ENCODE measurements around the gene NEK10.

NEK10 gene

GRCh38 chr3:27134171-27134796, 234.9 kb downstream of the NEK10 start:
- H4K20me1 ChIP-seq (ENCODE audit: insufficient read depth, low read length) = no peaks in the 10 kb centered on the region
- H3K9ac ChIP-seq (ENCODE audit: low read length) = no peak overlapping the region
- H3K27me3 ChIP-seq (ENCODE audit: insufficient read depth, low read length) = no peaks in the 10 kb centered on the region
- no peaks in the 10 kb centered on the region for H3K79me2 ChIP-seq (ENCODE audit: insufficient read depth, low read length)
- H3K4me2 ChIP-seq (ENCODE audit: low read length) = no peak overlapping the region
- H2AFZ ChIP-seq (ENCODE audit: low read length) = no peak overlapping the region
- H3K9me3 ChIP-seq (ENCODE audit: low read length) = no peaks in the 10 kb centered on the region
- peak; percentile 74 for TF ChIP-seq CTCF (IDR thresholded peaks at IDR 0.05; ENCODE audit: low read length)
- TF ChIP-seq EZH2 (IDR thresholded peaks at IDR 0.05; ENCODE audit: borderline replicate concordance, low read length) = no peak
- H3K36me3 ChIP-seq (ENCODE audit: insufficient read depth, low read length) = no peaks in the 10 kb centered on the region
- no peak overlapping the region for H3K4me3 ChIP-seq (ENCODE audit: low read depth, low read length, poor library complexity, severe bottlenecking)
- no peaks in the 10 kb centered on the region for H3K9me2 ChIP-seq (ENCODE audit: low read depth, low read length)
- no peaks in the 10 kb centered on the region for H3K4me1 ChIP-seq (ENCODE audit: insufficient read depth, low read length, severe bottlenecking)
- no peak overlapping the region for H3K27ac ChIP-seq (ENCODE audit: low read depth, low read length, poor library complexity, severe bottlenecking)
- no peaks in the 10 kb centered on the region for H3F3A ChIP-seq (ENCODE audit: insufficient read depth, low read length)

GRCh38 chr3:27133060-27133459, 236.1 kb downstream of the NEK10 start:
- Histone ChIP-seq H3K4me2 (ENCODE audit: low read length) (no peak overlapping the region), H4K20me1 (ENCODE audit: insufficient read depth, low read length) (no peaks in the 10 kb centered on the region), H3K9me2 (ENCODE audit: low read depth, low read length) (no peaks in the 10 kb centered on the region), H3K4me3 (ENCODE audit: low read depth, low read length, poor library complexity, severe bottlenecking) (no peak overlapping the region), H2AFZ (ENCODE audit: low read length) (no peak overlapping the region), H3F3A (ENCODE audit: insufficient read depth, low read length) (no peaks in the 10 kb centered on the region), H3K4me1 (ENCODE audit: insufficient read depth, low read length, severe bottlenecking) (no peaks in the 10 kb centered on the region), H3K79me2 (ENCODE audit: insufficient read depth, low read length) (no peaks in the 10 kb centered on the region), H3K27me3 (ENCODE audit: insufficient read depth, low read length) (no peaks in the 10 kb centered on the region), H3K9ac (ENCODE audit: low read length) (no peak overlapping the region), H3K27ac (ENCODE audit: low read depth, low read length, poor library complexity, severe bottlenecking) (no peak overlapping the region), H3K9me3 (ENCODE audit: low read length) (no peaks in the 10 kb centered on the region), H3K36me3 (ENCODE audit: insufficient read depth, low read length) (no peaks in the 10 kb centered on the region)
- TF ChIP-seq EZH2 (IDR thresholded peaks at IDR 0.05; ENCODE audit: borderline replicate concordance, low read length) = no peak
- TF ChIP-seq CTCF (IDR thresholded peaks at IDR 0.05; ENCODE audit: low read length) = no peak

GRCh38 chr3:27130796-27131195, 238.4 kb downstream of the NEK10 start:
- H3K9ac ChIP-seq (ENCODE audit: low read length) = no peak overlapping the region
- H3F3A ChIP-seq (ENCODE audit: insufficient read depth, low read length) = no peaks in the 10 kb centered on the region
- H3K36me3 ChIP-seq (ENCODE audit: insufficient read depth, low read length) = no peaks in the 10 kb centered on the region
- TF ChIP-seq CTCF (IDR thresholded peaks at IDR 0.05; ENCODE audit: low read length) (no peak), EZH2 (IDR thresholded peaks at IDR 0.05; ENCODE audit: borderline replicate concordance, low read length) (no peak)
- H3K27me3 ChIP-seq (ENCODE audit: insufficient read depth, low read length) = no peaks in the 10 kb centered on the region
- H3K9me3 ChIP-seq (ENCODE audit: low read length) = no peaks in the 10 kb centered on the region
- no peak overlapping the region for H3K27ac ChIP-seq (ENCODE audit: low read depth, low read length, poor library complexity, severe bottlenecking)
- no peak overlapping the region for H2AFZ ChIP-seq (ENCODE audit: low read length)
- H3K9me2 ChIP-seq (ENCODE audit: low read depth, low read length) = no peaks in the 10 kb centered on the region
- no peak overlapping the region for H3K4me3 ChIP-seq (ENCODE audit: low read depth, low read length, poor library complexity, severe bottlenecking)
- no peaks in the 10 kb centered on the region for H3K4me1 ChIP-seq (ENCODE audit: insufficient read depth, low read length, severe bottlenecking)
- H3K79me2 ChIP-seq (ENCODE audit: insufficient read depth, low read length) = no peaks in the 10 kb centered on the region
- H4K20me1 ChIP-seq (ENCODE audit: insufficient read depth, low read length) = no peaks in the 10 kb centered on the region
- no peak overlapping the region for H3K4me2 ChIP-seq (ENCODE audit: low read length)
